Measurements from ENCODE around the gene CASQ1.
A peak's percentile ranks its signal among the peaks of the same experiment; 100 is the strongest.

Gene CASQ1

GRCh38 chr1:160205242-160206035 lies 15.1 kb downstream of the CASQ1 start, which contains the start of gene PEA15:
Gene PEA15 (plus strand): TSS chr1:160205384. CDS start chr1:160211545, 6,161 bp downstream.
- peak; percentile 51 for DNase-seq (ENCODE audit: low read depth)

GRCh38 chr1:160206036-160206389 lies 15.6 kb downstream of the CASQ1 start:
- peak; percentile 24 for DNase-seq (ENCODE audit: low read depth)

GRCh38 chr1:160206421-160207117 lies 16.2 kb downstream of the CASQ1 start:
- DNase-seq (ENCODE audit: low read depth) = no peak

- no peak for DNase-seq (ENCODE audit: low read depth)
Observed at GRCh38 chr1:160207118-160207650, 16.8 kb downstream of the CASQ1 start.

- no peak for DNase-seq (ENCODE audit: low read depth)
Observed at GRCh38 chr1:160207771-160208556, 17.6 kb downstream of the CASQ1 start.

- no peak for DNase-seq (ENCODE audit: low read depth)
Observed at GRCh38 chr1:160208557-160209320, 18.4 kb downstream of the CASQ1 start.

GRCh38 chr1:160209321-160210046 lies 19.1 kb downstream of the CASQ1 start:
- DNase-seq (ENCODE audit: low read depth) = no peak

- DNase-seq (ENCODE audit: low read depth) = no peak
Observed at GRCh38 chr1:160210561-160210960, 20.2 kb downstream of the CASQ1 start.

- DNase-seq (ENCODE audit: low read depth) = no peak
Observed at GRCh38 chr1:160211046-160211790, 20.8 kb downstream of the CASQ1 start.

GRCh38 chr1:160214481-160215140 lies 24.2 kb downstream of the CASQ1 start:
- no peak for DNase-seq (ENCODE audit: low read depth)

- no peak for DNase-seq (ENCODE audit: low read depth)
Observed at GRCh38 chr1:160216301-160216700, 25.9 kb downstream of the CASQ1 start.

- DNase-seq (ENCODE audit: low read depth) = no peak
Observed at GRCh38 chr1:160217481-160218051, 27.2 kb downstream of the CASQ1 start.

- no peak for DNase-seq (ENCODE audit: low read depth)
Observed at GRCh38 chr1:160219062-160219929, 28.9 kb downstream of the CASQ1 start.

GRCh38 chr1:160220301-160220700 lies 29.9 kb downstream of the CASQ1 start:
- no peak for DNase-seq (ENCODE audit: low read depth)

GRCh38 chr1:160221089-160221488 lies 30.7 kb downstream of the CASQ1 start:
- no peak for DNase-seq (ENCODE audit: low read depth)

- no peak for DNase-seq (ENCODE audit: low read depth)
Observed at GRCh38 chr1:160222546-160222945, 32.2 kb downstream of the CASQ1 start.

GRCh38 chr1:160224606-160225005 lies 34.2 kb downstream of the CASQ1 start:
- DNase-seq (ENCODE audit: low read depth) = no peak

GRCh38 chr1:160225345-160225744 lies 35.0 kb downstream of the CASQ1 start:
- no peak for DNase-seq (ENCODE audit: low read depth)
